Endothelial cell of umbilical vein (primary cell): ENCODE results near the gene LPAR3. TPM values are rescaled to one million over a fixed set of nuclear protein-coding genes. Genes with fewer than 3 reads are reported as not detected.

ENCODE experiments used
- BruUV-seq: library from RNA; stranded (reverse); fragments of 400-500 nt; replicated peaks from 2 replicates; lab custom pipeline; 2021; lab: Mats Ljungman, UMichigan
- CTCF ChIA-PET: fragments of 300-600, 350-600 bp; sonication (Branson Sonifier 250); formaldehyde crosslinking; loops from one replicate; lab custom pipeline; 2021; ENCODE audit warnings: antibody characterized with exemption, inconsistent platforms; lab: Charles Lee
- POLR2A ChIA-PET: fragments of 300-600, 350-600 bp; sonication (Branson Sonifier 250); formaldehyde crosslinking; loops from one replicate; lab custom pipeline; 2021; ENCODE audit warnings: antibody characterized with exemption, inconsistent platforms; lab: Charles Lee
- DNase-seq: peaks from one replicate; pipeline ENCODE4 v3.0.0-alpha.2; 2011; ENCODE audit warnings: low read depth, low spot score
- FAIRE-seq: peaks from 2 replicates; lab custom pipeline; 2011; peaks lifted over from hg19 to GRCh38; lab: Jason Lieb, UNC
- H2AFZ ChIP-seq: 2 replicates; pipeline ENCODE4 v1.6.0; 2012; ENCODE audit warnings: low read depth, low read length, control low read depth, inconsistent platforms
- H3K27ac ChIP-seq: 2 replicates; pipeline ENCODE4 v1.5.1; 2011; ENCODE audit warnings: low read depth, mild to moderate bottlenecking, control low read depth, low read length, moderate library complexity; ENCODE audit not compliant: insufficient read depth
- H3K27me3 ChIP-seq, 2 experiments: 2 replicates each; pipeline versions ENCODE4 v1.6.0 to v1.6.1; 2011; ENCODE audit warnings: low read length in 2 of 2, mixed read lengths in 1 of 2; ENCODE audit not compliant: control insufficient read depth in 2 of 2, insufficient read depth in 2 of 2
- H3K36me3 ChIP-seq, 2 experiments: 2 replicates in 1 of 2; 3 replicates in 1 of 2; pipeline ENCODE4 v1.5.1; 2011; ENCODE audit warnings: low read length in 2 of 2, mild to moderate bottlenecking in 1 of 2, moderate library complexity in 1 of 2; ENCODE audit not compliant: control insufficient read depth in 2 of 2, insufficient read depth in 2 of 2; ENCODE audit errors: extremely low read depth in 1 of 2
- H3K4me1 ChIP-seq: 3 replicates; pipeline ENCODE4 v1.5.1; 2011; ENCODE audit warnings: mild to moderate bottlenecking, low read length; ENCODE audit not compliant: control insufficient read depth, insufficient read depth; ENCODE audit errors: extremely low read depth
- H3K4me2 ChIP-seq: 2 replicates; pipeline ENCODE4 v1.6.1; 2011; ENCODE audit warnings: low read length, control low read depth, mixed read lengths; ENCODE audit not compliant: insufficient read depth
- H3K4me3 ChIP-seq, 3 experiments: fragments of 200-600 bp in 1 of 3; sonication (generic), shearing (Covaris generic) in 1 of 3; replicated peaks in 1 of 3; 2 replicates each; pipeline ENCODE4 v1.5.1; 2011 to 2016; ENCODE audit warnings: control low read depth in 3 of 3, low read length in 3 of 3, mild to moderate bottlenecking in 2 of 3, inconsistent platforms in 1 of 3, low read depth in 1 of 3, moderate library complexity in 1 of 3; ENCODE audit not compliant: insufficient read depth in 1 of 3
- H3K79me2 ChIP-seq: 2 replicates; pipeline ENCODE4 v1.6.0; 2012; ENCODE audit warnings: low read length, inconsistent platforms; ENCODE audit not compliant: control insufficient read depth, insufficient read depth
- H3K9ac ChIP-seq: replicated peaks from 2 replicates; pipeline ENCODE3; 2011; ENCODE audit warnings: low read length, control low read depth; ENCODE audit not compliant: insufficient read depth; ENCODE audit errors: extremely low read depth
- H3K9me1 ChIP-seq: replicated peaks from 3 replicates; pipeline ENCODE4 v1.6.0; 2011; ENCODE audit warnings: mild to moderate bottlenecking, low read length; ENCODE audit not compliant: control insufficient read depth, insufficient read depth; ENCODE audit errors: extremely low read depth
- H3K9me3 ChIP-seq: replicated peaks from 2 replicates; pipeline ENCODE4 v1.5.1; 2012; ENCODE audit warnings: low read length, inconsistent platforms; ENCODE audit not compliant: control insufficient read depth, insufficient read depth
- H4K20me1 ChIP-seq: replicated peaks from 2 replicates; pipeline ENCODE3; 2011; ENCODE audit warnings: mild to moderate bottlenecking, low read length; ENCODE audit not compliant: control insufficient read depth, insufficient read depth; ENCODE audit errors: extremely low read depth
- GATA2 ChIP-seq: IDR thresholded peaks from 2 replicates; pipeline ENCODE4 v1.7.0; 2011; ENCODE audit warnings: low read depth, mild to moderate bottlenecking, moderate library complexity, mixed read lengths, low read length; ENCODE audit not compliant: insufficient read length, insufficient read depth
- JUN ChIP-seq: IDR thresholded peaks from 2 replicates; pipeline ENCODE4 v1.6.1; 2011; ENCODE audit warnings: borderline replicate concordance, low read depth; ENCODE audit not compliant: insufficient read length, insufficient read depth
- MAX ChIP-seq: IDR thresholded peaks from 2 replicates; pipeline ENCODE4 v1.6.1; 2011; ENCODE audit not compliant: insufficient read depth, insufficient read length
- POLR2A ChIP-seq: IDR thresholded peaks from 2 replicates; pipeline ENCODE4 v1.6.1; 2012; ENCODE audit warnings: low read depth, mild to moderate bottlenecking, control low read depth, low read length
- POLR2AphosphoS5 ChIP-seq: IDR thresholded peaks from 2 replicates; pipeline ENCODE4 v1.6.1; 2012; ENCODE audit warnings: low read depth, mild to moderate bottlenecking, control low read depth, low read length, moderate library complexity; ENCODE audit not compliant: insufficient read depth
- dilution Hi-C: fragments of 300-500 bp; cut with MboI; formaldehyde crosslinking; loops from one replicate; pipeline ENCODE4 v1.15.0; 2019; ENCODE audit warnings: low sequenced_read_pairs; ENCODE audit not compliant: extremely low pct_ligation_motif_present
- intact Hi-C: fragments of 100-400 bp; cut with micrococcal nuclease; formaldehyde crosslinking; loops from one replicate; pipeline ENCODE4 v1.10.0; 2022
- polyA plus RNA-seq, 4 experiments: library from polyadenylated mRNA; depleted of rRNA in 3 of 4; stranded (reverse) in 3 of 4; unstranded in 1 of 4; fragments of >200 nt; gene quantifications; 2 replicates each; pipeline versions ENCODE4 v1.2.1 to v1.2.3, GENCODE V29; 2011 to 2012; ENCODE audit warnings: missing spikeins in 1 of 4
- total RNA-seq: library from RNA; stranded (reverse); gene quantifications from 2 replicates; pipeline ENCODE4 v1.2.3, GENCODE V29; 2021
- TF ChIP-seq, protein P1 (sequence below), 2 donors: IDR thresholded peaks; 1 replicate in 1 of 2; 2 replicates in 1 of 2; pipeline ENCODE4 v1.5.1; 2011; ENCODE audit warnings: low read length in 2 of 2, mild to moderate bottlenecking in 2 of 2, moderate library complexity in 2 of 2, control low read depth in 1 of 2, inconsistent platforms in 1 of 2, low read depth in 1 of 2; ENCODE audit not compliant: insufficient read depth in 1 of 2; ENCODE audit errors: extremely low read depth in 1 of 2

LPAR3 gene
- total and polyA plus RNA-seq, 2 donors (not counting 3 experiments of a cell fraction or from before 2014, with no cell fraction given): not detected

DNA sequence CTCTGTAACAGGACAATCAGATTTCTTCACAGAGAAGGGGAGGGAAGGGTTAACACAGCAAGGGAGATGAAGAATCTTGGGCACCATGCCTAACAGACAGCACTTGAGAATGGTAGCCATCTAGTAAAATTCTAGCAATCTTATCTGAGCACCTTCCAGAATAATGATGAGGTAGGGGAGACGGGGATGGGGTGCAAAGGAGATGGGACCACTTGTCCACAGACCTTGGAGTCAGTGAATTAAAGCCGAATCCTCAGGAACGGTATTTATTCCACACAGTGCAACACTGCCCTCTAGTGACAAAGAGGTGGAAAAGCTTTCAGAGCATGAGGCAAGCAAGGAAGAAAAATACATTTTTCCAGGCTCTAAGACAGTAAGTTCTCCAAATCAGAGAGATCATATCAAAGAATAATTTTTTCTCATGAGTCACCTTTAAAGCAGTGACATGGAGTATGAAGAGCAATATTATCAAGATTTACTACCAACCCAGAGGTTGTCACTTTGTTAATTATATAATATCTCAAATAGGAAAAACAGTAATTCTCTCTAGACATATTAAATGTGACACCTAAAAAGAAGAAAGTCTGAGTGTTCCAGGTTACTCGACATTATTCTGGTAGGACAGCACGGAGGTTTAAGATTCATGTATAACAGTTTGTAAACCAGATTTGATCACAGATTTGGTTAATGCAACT is 43.3 kb upstream of the LPAR3 start:
- BruUV-seq: no TSS peak
- Histone ChIP-seq H3K79me2 (no peaks in the 10 kb centered on the region), H3K9ac (no peak overlapping the region), H3K9me1 (no peaks in the 10 kb centered on the region), H4K20me1 (no peaks in the 10 kb centered on the region), H3K27ac (no peak overlapping the region), H2AFZ (no peak overlapping the region), H3K4me1 (peaks cover 5% of the 10 kb centered on the region), H3K36me3 (no peaks in the 10 kb centered on the region), H3K27me3 (peaks cover 17 to 36% of the 10 kb centered on the region in 2 experiments), H3K4me2 (no peak overlapping the region), H3K4me3 (no peak overlapping the region), H3K9me3 (no peaks in the 10 kb centered on the region)
- FAIRE-seq (peak; percentile 93), DNase-seq (peak; percentile 57)
- ChIA-PET POLR2A (no interaction called here), CTCF (interaction anchor here (0.5 to 3.7 kb wide), 32 partner anchors 9 to 1004 kb away, joined by 3 to 33 read pairs (median 4); no protein-coding TSS in a partner anchor)
- no peak for TF ChIP-seq GATA2
- TF ChIP-seq, protein P1, sequence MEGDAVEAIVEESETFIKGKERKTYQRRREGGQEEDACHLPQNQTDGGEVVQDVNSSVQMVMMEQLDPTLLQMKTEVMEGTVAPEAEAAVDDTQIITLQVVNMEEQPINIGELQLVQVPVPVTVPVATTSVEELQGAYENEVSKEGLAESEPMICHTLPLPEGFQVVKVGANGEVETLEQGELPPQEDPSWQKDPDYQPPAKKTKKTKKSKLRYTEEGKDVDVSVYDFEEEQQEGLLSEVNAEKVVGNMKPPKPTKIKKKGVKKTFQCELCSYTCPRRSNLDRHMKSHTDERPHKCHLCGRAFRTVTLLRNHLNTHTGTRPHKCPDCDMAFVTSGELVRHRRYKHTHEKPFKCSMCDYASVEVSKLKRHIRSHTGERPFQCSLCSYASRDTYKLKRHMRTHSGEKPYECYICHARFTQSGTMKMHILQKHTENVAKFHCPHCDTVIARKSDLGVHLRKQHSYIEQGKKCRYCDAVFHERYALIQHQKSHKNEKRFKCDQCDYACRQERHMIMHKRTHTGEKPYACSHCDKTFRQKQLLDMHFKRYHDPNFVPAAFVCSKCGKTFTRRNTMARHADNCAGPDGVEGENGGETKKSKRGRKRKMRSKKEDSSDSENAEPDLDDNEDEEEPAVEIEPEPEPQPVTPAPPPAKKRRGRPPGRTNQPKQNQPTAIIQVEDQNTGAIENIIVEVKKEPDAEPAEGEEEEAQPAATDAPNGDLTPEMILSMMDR (IDR thresholded peaks at IDR 0.05; ENCODE audit: extremely low read depth in 1 of 2, insufficient read depth in 1 of 2, low read depth in 1 of 2, low read length in 2 of 2): peak; percentile 71 to 77
- dilution Hi-C loops: no loop called here
- intact Hi-C loops: loop anchor here (1.0 to 10.0 kb wide), 9 partner anchors 84 to 1001 kb away; partner anchors contain the start of gene PRKACB

GRCh38 chr1:84933011-84933611 is 40.1 kb upstream of the LPAR3 start:
- no peaks in the 10 kb centered on the region for H3K79me2 ChIP-seq
- H4K20me1 ChIP-seq: no peaks in the 10 kb centered on the region
- H3K36me3 ChIP-seq: no peaks in the 10 kb centered on the region
- TF ChIP-seq GATA2 (no peak), POLR2AphosphoS5 (no peak), JUN (no peak), POLR2A (no peak), MAX (no peak)
- POLR2A ChIA-PET: no interaction called here
- CTCF ChIA-PET: interaction anchor here (0.7 to 3.7 kb wide), 4 partner anchors 10 to 161 kb away, joined by 3 to 22 read pairs (median 5); no protein-coding TSS in a partner anchor
- H3K9ac ChIP-seq: no peak overlapping the region
- no peaks in the 10 kb centered on the region for H3K4me1 ChIP-seq
- no peak overlapping the region for H3K27ac ChIP-seq
- no peak overlapping the region for H3K4me2 ChIP-seq
- intact Hi-C loops: loop anchor here (2.0 to 10.0 kb wide), 2 partner anchors 32 to 998 kb away; no protein-coding TSS in a partner anchor
- FAIRE-seq: no peak
- no TSS peak for BruUV-seq
- no peaks in the 10 kb centered on the region for H3K9me1 ChIP-seq
- H3K4me3 ChIP-seq: no peak overlapping the region
- DNase-seq: no peak
- H2AFZ ChIP-seq: no peak overlapping the region
- H3K27me3 ChIP-seq: peaks cover 31 to 59% of the 10 kb centered on the region in 2 experiments
- H3K9me3 ChIP-seq: no peaks in the 10 kb centered on the region
- dilution Hi-C loops: no loop called here
